ENCODE measurements around the gene LEFTY1. TPM values are rescaled to one million over a fixed set of nuclear protein-coding genes. Genes with fewer than 3 reads are reported as not detected.

Gene LEFTY1
- total and polyA plus RNA-seq, 2 experiments from 2014 or later, result 3.9 to 5.8 TPM

GRCh38 chr1:225934711-225935110, 45.8 kb upstream of the LEFTY1 start:
- Histone ChIP-seq H2AFZ (no peak overlapping the region), H3K79me2 (no peaks in the 10 kb centered on the region), H3K4me3 (no peak overlapping the region), H4K20me1 (ENCODE audit: insufficient read depth, poor library complexity, severe bottlenecking) (no peaks in the 10 kb centered on the region), H3K4me1 (ENCODE audit: insufficient read depth) (no peaks in the 10 kb centered on the region), H3K9me2 (replicated peaks; ENCODE audit: insufficient read depth) (no peaks in the 10 kb centered on the region), H3K27ac (no peak overlapping the region), H3K27me3 (no peaks in the 10 kb centered on the region), H3K9me3 (ENCODE audit: low read depth) (no peaks in the 10 kb centered on the region), H3K36me3 (replicated peaks; ENCODE audit: insufficient read depth, low read depth) (no peaks in the 10 kb centered on the region), H3K4me2 (no peak overlapping the region)
- no peak for DNase-seq (ENCODE audit: low spot score)
- WGBS (ENCODE audit: low lambda C conversion rate, missing lambda C conversion rate), result 93% methylated on average over 5 of the region's 5 CpGs
- TF ChIP-seq, protein P1, sequence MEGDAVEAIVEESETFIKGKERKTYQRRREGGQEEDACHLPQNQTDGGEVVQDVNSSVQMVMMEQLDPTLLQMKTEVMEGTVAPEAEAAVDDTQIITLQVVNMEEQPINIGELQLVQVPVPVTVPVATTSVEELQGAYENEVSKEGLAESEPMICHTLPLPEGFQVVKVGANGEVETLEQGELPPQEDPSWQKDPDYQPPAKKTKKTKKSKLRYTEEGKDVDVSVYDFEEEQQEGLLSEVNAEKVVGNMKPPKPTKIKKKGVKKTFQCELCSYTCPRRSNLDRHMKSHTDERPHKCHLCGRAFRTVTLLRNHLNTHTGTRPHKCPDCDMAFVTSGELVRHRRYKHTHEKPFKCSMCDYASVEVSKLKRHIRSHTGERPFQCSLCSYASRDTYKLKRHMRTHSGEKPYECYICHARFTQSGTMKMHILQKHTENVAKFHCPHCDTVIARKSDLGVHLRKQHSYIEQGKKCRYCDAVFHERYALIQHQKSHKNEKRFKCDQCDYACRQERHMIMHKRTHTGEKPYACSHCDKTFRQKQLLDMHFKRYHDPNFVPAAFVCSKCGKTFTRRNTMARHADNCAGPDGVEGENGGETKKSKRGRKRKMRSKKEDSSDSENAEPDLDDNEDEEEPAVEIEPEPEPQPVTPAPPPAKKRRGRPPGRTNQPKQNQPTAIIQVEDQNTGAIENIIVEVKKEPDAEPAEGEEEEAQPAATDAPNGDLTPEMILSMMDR (IDR thresholded peaks at IDR 0.05; ENCODE audit: poor library complexity), result no peak
- TF ChIP-seq EZH2phosphoT487 (IDR thresholded peaks at IDR 0.05; ENCODE audit: low read depth, severe bottlenecking, unreplicated experiment), result no peak

DNA sequence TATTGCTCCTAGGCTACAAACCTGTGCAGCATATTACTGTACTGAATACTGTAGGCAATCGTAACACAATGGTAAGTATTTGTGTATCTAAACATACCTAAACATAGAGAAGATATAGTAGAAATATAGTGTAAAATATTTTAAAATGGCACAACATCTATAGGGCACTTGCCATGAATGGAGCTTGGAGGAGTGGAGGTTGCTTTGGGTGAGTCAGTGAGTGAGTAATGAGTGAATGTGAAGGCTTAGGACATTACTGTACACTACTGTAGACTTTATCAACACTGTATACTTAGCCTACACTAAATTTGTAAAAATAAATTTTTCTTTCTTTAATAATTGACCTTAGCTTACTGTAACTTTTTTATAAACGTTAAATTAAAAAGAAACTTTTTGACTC, 44.1 kb upstream of the LEFTY1 start:
- TF ChIP-seq EZH2 (IDR thresholded peaks at IDR 0.05; ENCODE audit: borderline replicate concordance), result no peak
- TF ChIP-seq, protein P1 (IDR thresholded peaks at IDR 0.05; ENCODE audit: poor library complexity), result no peak
- TF ChIP-seq EZH2phosphoT487 (IDR thresholded peaks at IDR 0.05; ENCODE audit: low read depth, severe bottlenecking, unreplicated experiment), result no peak

GRCh38 chr1:225931270-225932136, 42.6 kb upstream of the LEFTY1 start:
- H3K79me2 ChIP-seq, result no peaks in the 10 kb centered on the region
- no peaks in the 10 kb centered on the region for H3K4me1 ChIP-seq (ENCODE audit: insufficient read depth)
- 73% methylated on average over 5 of the region's 5 CpGs for WGBS (ENCODE audit: low lambda C conversion rate, missing lambda C conversion rate)
- H3K4me3 ChIP-seq, result no peak overlapping the region
- no peak for DNase-seq (ENCODE audit: low spot score)
- H3K27ac ChIP-seq, result no peak overlapping the region
- no peak overlapping the region for H2AFZ ChIP-seq
- H3K4me2 ChIP-seq, result no peak overlapping the region
- H3K27me3 ChIP-seq, result no peaks in the 10 kb centered on the region
- H3K9me2 ChIP-seq (replicated peaks; ENCODE audit: insufficient read depth), result no peaks in the 10 kb centered on the region
- H3K36me3 ChIP-seq (replicated peaks; ENCODE audit: insufficient read depth, low read depth), result no peaks in the 10 kb centered on the region
- H4K20me1 ChIP-seq (ENCODE audit: insufficient read depth, poor library complexity, severe bottlenecking), result no peaks in the 10 kb centered on the region
- no peaks in the 10 kb centered on the region for H3K9me3 ChIP-seq (ENCODE audit: low read depth)
- no peak for TF ChIP-seq EZH2 (IDR thresholded peaks at IDR 0.05; ENCODE audit: borderline replicate concordance)
- TF ChIP-seq EZH2phosphoT487 (IDR thresholded peaks at IDR 0.05; ENCODE audit: low read depth, severe bottlenecking, unreplicated experiment), result no peak
- TF ChIP-seq, protein P1 (IDR thresholded peaks at IDR 0.05; ENCODE audit: poor library complexity), result no peak

More for the DNA sequence above, 44.1 kb upstream of the LEFTY1 start:
- Histone ChIP-seq H3K9me2 (replicated peaks; ENCODE audit: insufficient read depth) (no peaks in the 10 kb centered on the region), H4K20me1 (ENCODE audit: insufficient read depth, poor library complexity, severe bottlenecking) (no peaks in the 10 kb centered on the region), H3K79me2 (no peaks in the 10 kb centered on the region), H3K4me2 (no peak overlapping the region), H3K27ac (no peak overlapping the region), H3K4me3 (no peak overlapping the region), H3K9me3 (ENCODE audit: low read depth) (no peaks in the 10 kb centered on the region), H3K27me3 (no peaks in the 10 kb centered on the region), H3K36me3 (replicated peaks; ENCODE audit: insufficient read depth, low read depth) (no peaks in the 10 kb centered on the region), H3K4me1 (ENCODE audit: insufficient read depth) (no peaks in the 10 kb centered on the region), H2AFZ (no peak overlapping the region)
- WGBS (ENCODE audit: low lambda C conversion rate, missing lambda C conversion rate), result 93% methylated on average over 2 of the region's 2 CpGs
- no peak for DNase-seq (ENCODE audit: low spot score)

All from hepatocyte (in vitro differentiated cells).